ENCODE data around the gene MYH11. TPM values are rescaled to one million over a fixed set of nuclear protein-coding genes. Genes with fewer than 3 reads are reported as not detected.

The MYH11 gene
- total RNA-seq, 1 donor from 2014 or later: 0.07 TPM

DNA sequence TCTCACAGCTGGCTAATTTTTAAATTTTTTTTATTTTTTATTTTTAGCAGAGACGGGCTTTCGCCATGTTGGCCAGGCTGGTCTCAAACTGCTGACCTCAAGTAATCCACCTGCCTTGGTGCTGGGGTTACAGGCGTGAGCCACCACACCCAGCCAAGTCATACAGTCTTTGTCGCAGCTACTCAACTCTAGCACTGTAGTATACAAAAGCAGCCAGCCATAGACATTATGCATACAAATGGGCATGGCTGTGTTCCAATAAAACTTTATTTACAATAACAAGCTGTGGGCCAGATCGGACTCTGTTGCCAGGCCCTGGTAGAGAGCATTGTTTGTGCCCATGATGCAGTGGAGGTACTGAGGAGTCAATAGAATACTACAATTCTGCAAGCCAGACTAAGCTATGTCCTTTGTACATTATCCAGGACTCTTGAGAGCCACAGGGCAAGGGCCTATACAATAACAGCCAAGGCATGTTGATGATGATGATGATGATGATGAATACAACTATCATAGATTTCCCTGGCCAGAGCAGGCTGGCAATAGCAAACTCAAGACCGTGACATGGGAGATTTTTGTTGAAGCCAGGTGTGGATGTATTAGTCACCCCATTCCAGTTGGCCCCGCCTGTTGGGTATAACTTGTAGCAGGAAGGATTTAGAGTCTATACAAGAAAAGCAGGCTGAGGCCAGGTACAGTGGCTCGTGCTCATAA, 101.8 kb downstream of the MYH11 start:
- Mint-ChIP-seq H3K4me3 (no peak overlapping the region), H3K27me3 (ENCODE audit: insufficient read depth, low read depth) (peaks cover 5% of the 10 kb centered on the region), H3K36me3 (no peaks in the 10 kb centered on the region), H3K4me1 (no peaks in the 10 kb centered on the region), H3K9me3 (no peaks in the 10 kb centered on the region), H3K27ac (no peak overlapping the region)
- H3K27ac ChIP-seq: no peak overlapping the region
- H2AFZ ChIP-seq (replicated peaks): no peak overlapping the region
- no peak overlapping the region for H3K9ac ChIP-seq
- H3K4me3 ChIP-seq: no peak overlapping the region
- peaks cover 3% of the 10 kb centered on the region for H3F3A ChIP-seq (ENCODE audit: low read depth)
- no peak overlapping the region for H3K4me2 ChIP-seq
- no peaks in the 10 kb centered on the region for H3K4me1 ChIP-seq
- DNase-seq (ENCODE audit: low spot score): no peak
- no peaks in the 10 kb centered on the region for H4K20me1 ChIP-seq (ENCODE audit: low read depth)
- H3K9me3 ChIP-seq (ENCODE audit: low read depth): no peaks in the 10 kb centered on the region
- no peaks in the 10 kb centered on the region for H3K27me3 ChIP-seq
- H3K79me2 ChIP-seq (ENCODE audit: low read depth): no peaks in the 10 kb centered on the region
- no peaks in the 10 kb centered on the region for H3K36me3 ChIP-seq
- TF ChIP-seq EZH2 (IDR thresholded peaks at IDR 0.05): no peak
- no peak for TF ChIP-seq EZH2phosphoT487 (IDR thresholded peaks at IDR 0.05)
- TF ChIP-seq CTCF (IDR thresholded peaks at IDR 0.05): no peak

- H3K27ac Mint-ChIP-seq: no peak overlapping the region
- no peak overlapping the region for H3K4me2 ChIP-seq
- no peaks in the 10 kb centered on the region for H3K9me3 Mint-ChIP-seq
- no peaks in the 10 kb centered on the region for H4K20me1 ChIP-seq (ENCODE audit: low read depth)
- H3K4me3 ChIP-seq: no peak overlapping the region
- no peak for DNase-seq (ENCODE audit: low spot score)
- no peak overlapping the region for H3K4me3 Mint-ChIP-seq
- no peaks in the 10 kb centered on the region for H3K27me3 Mint-ChIP-seq (ENCODE audit: insufficient read depth, low read depth)
- no peaks in the 10 kb centered on the region for H3K79me2 ChIP-seq (ENCODE audit: low read depth)
- peaks cover 3% of the 10 kb centered on the region for H3F3A ChIP-seq (ENCODE audit: low read depth)
- H3K4me1 ChIP-seq: no peaks in the 10 kb centered on the region
- H3K27me3 ChIP-seq: no peaks in the 10 kb centered on the region
- H3K27ac ChIP-seq: no peak overlapping the region
- H3K9me3 ChIP-seq (ENCODE audit: low read depth): no peaks in the 10 kb centered on the region
- no peak overlapping the region for H3K9ac ChIP-seq
- H3K36me3 ChIP-seq: no peaks in the 10 kb centered on the region
- no peak for TF ChIP-seq EZH2phosphoT487 (IDR thresholded peaks at IDR 0.05)
- no peak for TF ChIP-seq EZH2 (IDR thresholded peaks at IDR 0.05)
- no peak for TF ChIP-seq CTCF (IDR thresholded peaks at IDR 0.05)
- no peak overlapping the region for H2AFZ ChIP-seq (replicated peaks)
- no peaks in the 10 kb centered on the region for H3K36me3 Mint-ChIP-seq
- no peaks in the 10 kb centered on the region for H3K4me1 Mint-ChIP-seq
These were observed 103.9 kb downstream of the MYH11 start for GRCh38 chr16:15752717-15753488.

DNA sequence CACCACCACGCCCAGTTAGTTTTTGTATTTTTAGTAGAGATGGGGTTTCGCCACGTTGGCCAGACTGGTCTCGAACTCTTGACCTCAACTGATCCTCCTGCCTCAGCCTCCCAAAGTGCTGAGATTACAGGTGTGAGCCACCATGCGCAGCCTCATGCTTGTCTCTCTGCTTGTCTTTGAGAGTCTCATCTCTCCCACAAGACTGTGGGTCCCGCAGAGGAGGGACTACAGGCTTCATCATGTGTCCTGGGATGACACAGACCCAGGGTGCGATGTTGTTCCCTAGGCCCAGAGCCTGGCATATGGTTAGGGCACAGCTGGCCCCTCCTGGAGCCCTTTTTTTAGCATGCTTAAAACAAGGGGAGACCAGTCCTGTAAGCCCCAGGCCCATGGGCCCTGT, 104.9 kb downstream of the MYH11 start:
- H3K27ac Mint-ChIP-seq: no peak overlapping the region
- H3K9me3 ChIP-seq (ENCODE audit: low read depth): no peaks in the 10 kb centered on the region
- no peaks in the 10 kb centered on the region for H3K27me3 ChIP-seq
- peaks cover 3% of the 10 kb centered on the region for H3F3A ChIP-seq (ENCODE audit: low read depth)
- no peaks in the 10 kb centered on the region for H4K20me1 ChIP-seq (ENCODE audit: low read depth)
- no peaks in the 10 kb centered on the region for H3K4me1 Mint-ChIP-seq
- no peaks in the 10 kb centered on the region for H3K27me3 Mint-ChIP-seq (ENCODE audit: insufficient read depth, low read depth)
- no peak overlapping the region for H3K9ac ChIP-seq
- DNase-seq (ENCODE audit: low spot score): no peak
- H3K79me2 ChIP-seq (ENCODE audit: low read depth): no peaks in the 10 kb centered on the region
- H2AFZ ChIP-seq (replicated peaks): no peak overlapping the region
- H3K36me3 ChIP-seq: no peaks in the 10 kb centered on the region
- H3K4me1 ChIP-seq: no peaks in the 10 kb centered on the region
- no peak overlapping the region for H3K4me3 ChIP-seq
- no peak overlapping the region for H3K27ac ChIP-seq
- no peaks in the 10 kb centered on the region for H3K9me3 Mint-ChIP-seq
- no peak for TF ChIP-seq EZH2 (IDR thresholded peaks at IDR 0.05)
- no peak for TF ChIP-seq CTCF (IDR thresholded peaks at IDR 0.05)
- TF ChIP-seq EZH2phosphoT487 (IDR thresholded peaks at IDR 0.05): no peak
- no peaks in the 10 kb centered on the region for H3K36me3 Mint-ChIP-seq
- H3K4me3 Mint-ChIP-seq: no peak overlapping the region
- H3K4me2 ChIP-seq: no peak overlapping the region

Data from neural progenitor cell (in vitro differentiated cells).